GM21447 (cell line): ENCODE measurements around the gene DHRSX.
"Not testable (repeated sequence)": the region's sequence is repeated elsewhere in the genome, so short reads cannot be mapped to it uniquely, and the experiment has no call there.

Experiments used
- ATAC-seq: cut with Tn5 transposase; IDR thresholded peaks from one replicate; pipeline ENCODE4 v1.9.1; 2021; ENCODE audit not compliant: unreplicated experiment

The DHRSX gene

GRCh38 chrX:2427737-2428136 lies 73.0 kb downstream of the DHRSX start:
- no peak for ATAC-seq

- no peak for ATAC-seq
These were observed 73.6 kb downstream of the DHRSX start for GRCh38 chrX:2427147-2427546.

- no peak for ATAC-seq
These were observed 74.4 kb downstream of the DHRSX start for GRCh38 chrX:2426289-2426882.

- no peak for ATAC-seq
These were observed 75.3 kb downstream of the DHRSX start for GRCh38 chrX:2425286-2426071.

GRCh38 chrX:2424317-2424716 lies 76.5 kb downstream of the DHRSX start:
- no peak for ATAC-seq

- ATAC-seq, result no peak
These were observed 76.9 kb downstream of the DHRSX start for GRCh38 chrX:2423899-2424298.

- ATAC-seq, result no peak
These were observed 77.5 kb downstream of the DHRSX start for GRCh38 chrX:2423282-2423681.

- not testable (repeated sequence) for ATAC-seq
These were observed 81.4 kb downstream of the DHRSX start for GRCh38 chrX:2419418-2419817.

- no peak for ATAC-seq
These were observed 82.8 kb downstream of the DHRSX start for GRCh38 chrX:2418000-2418399.

GRCh38 chrX:2416851-2417604 lies 83.7 kb downstream of the DHRSX start:
- no peak for ATAC-seq

GRCh38 chrX:2414384-2414783 lies 86.4 kb downstream of the DHRSX start:
- no peak for ATAC-seq

GRCh38 chrX:2413969-2414368 lies 86.8 kb downstream of the DHRSX start:
- no peak for ATAC-seq

- ATAC-seq, result no peak
These were observed 88.6 kb downstream of the DHRSX start for GRCh38 chrX:2412131-2412530.

GRCh38 chrX:2410279-2411020 lies 90.3 kb downstream of the DHRSX start:
- no peak for ATAC-seq

GRCh38 chrX:2409796-2410195 lies 91.0 kb downstream of the DHRSX start:
- no peak for ATAC-seq

- ATAC-seq, result no peak
These were observed 91.9 kb downstream of the DHRSX start for GRCh38 chrX:2408856-2409255.

- no peak for ATAC-seq
These were observed 93.8 kb downstream of the DHRSX start for GRCh38 chrX:2406891-2407518.

GRCh38 chrX:2404776-2405175 lies 96.0 kb downstream of the DHRSX start:
- no peak for ATAC-seq

- ATAC-seq, result no peak
These were observed 98.5 kb downstream of the DHRSX start for GRCh38 chrX:2402361-2402690.

GRCh38 chrX:2401590-2402360 lies 99.0 kb downstream of the DHRSX start:
- no peak for ATAC-seq
